Bronchus fibroblast of lung (primary cell): Measurements from ENCODE around the gene DNAJB5. TPM values are rescaled to one million over a fixed set of nuclear protein-coding genes. Genes with fewer than 3 reads are reported as not detected.

Source experiments
- total RNA-seq: library from RNA; depleted of rRNA; stranded (reverse); fragments of >200 nt; gene quantifications from 2 replicates; pipeline ENCODE4 v1.2.3, GENCODE V29; 2015

The DNAJB5 gene
- 11.1 and 12.9 TPM in 2 replicates for total RNA-seq

DNA sequence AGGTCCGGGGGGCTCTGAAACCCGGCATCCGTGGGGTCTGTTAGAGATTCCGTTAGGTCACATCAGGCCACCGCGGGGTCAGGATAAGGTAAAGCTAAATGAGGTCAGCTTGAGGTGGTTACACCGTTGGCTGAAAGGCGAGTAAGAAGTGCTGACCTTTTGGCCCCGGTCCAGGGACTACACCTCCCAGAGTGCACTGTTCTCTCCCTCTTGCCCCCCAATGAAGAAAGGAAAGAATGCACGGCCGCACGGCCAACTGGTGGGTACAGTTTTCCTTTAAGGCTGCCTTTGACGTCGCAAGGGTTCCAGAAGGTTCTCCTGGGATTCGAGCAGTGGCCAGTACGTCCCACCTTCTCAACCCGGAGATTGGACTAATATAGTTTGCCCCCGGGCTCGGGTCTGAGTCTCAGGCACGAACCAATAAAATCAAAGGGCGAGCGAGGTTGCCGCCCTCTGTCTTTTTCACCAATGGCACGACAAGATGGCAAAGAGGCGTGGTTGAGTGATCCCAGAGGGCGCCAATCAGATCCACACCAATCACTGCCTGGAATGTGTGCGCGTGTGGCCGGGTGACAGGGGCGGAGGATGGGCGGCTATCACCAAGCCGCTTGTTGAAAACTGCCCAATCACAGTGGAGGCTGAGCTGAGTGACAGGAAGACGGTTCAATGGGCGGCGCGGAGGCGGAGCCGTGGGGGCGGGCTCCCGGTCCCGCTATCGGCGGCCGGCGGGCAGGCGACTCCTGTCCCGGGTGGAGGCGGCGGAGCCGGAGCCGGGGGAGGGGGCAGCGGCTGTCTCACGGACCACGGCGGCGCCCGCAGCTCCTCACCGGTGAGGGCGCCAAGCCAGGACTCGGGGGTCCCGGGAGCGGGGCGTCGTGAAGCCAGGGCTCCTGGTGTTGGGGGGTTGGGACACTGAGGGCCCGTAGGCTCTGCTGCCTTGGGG is at the start of gene DNAJB5:
Gene DNAJB5 (plus strand): TSS at position 743 of the 943 bp plus-strand sequence. CDS start 886 bp downstream, outside the sequence.

DNA sequence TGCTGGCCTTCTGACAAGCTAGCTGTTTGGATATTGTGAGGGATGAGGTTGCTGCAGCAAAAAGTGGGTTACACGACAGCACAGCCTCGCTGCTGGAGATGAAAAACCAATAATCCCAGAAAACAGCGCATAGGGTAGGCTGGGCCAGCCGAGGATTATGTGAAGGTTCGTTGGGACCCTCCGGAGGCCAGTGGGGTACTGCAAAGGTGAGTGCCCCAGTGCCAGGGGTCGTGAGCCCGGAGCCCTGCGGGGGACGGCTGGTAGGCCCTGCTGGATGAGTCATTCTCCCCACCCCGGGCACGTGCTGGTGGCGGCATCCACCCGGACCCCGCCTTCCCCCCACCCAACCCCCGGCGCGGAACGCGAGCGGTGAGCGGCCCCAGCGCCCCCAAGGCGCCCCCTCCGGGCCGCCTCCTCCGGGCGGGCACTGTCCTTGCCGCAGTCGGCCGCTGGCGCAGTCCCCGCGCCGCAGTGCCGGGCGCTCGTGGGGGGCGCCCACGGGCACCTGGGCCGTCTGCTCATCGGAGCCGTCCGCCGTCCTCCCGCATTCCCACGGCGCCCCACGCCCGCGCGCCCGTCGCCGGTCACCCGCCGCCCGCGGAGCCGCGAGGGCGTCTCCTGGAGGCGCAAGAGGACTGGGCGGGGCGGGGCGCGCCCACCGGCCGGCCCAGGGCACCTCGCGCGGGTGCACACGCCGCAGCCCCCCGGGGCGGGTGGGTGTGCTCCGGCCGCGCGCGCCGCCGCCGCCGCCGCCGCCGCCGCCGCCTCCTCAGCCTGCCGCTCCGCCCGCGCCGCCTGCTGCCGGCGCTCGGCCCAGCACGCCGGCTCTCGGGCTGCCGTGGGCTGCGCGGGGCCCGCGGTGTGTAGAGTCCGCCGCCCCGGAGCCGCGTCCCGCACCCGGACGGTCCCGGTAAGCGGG is 31.8 kb upstream of the DNAJB5 start, which contains the start of gene PHF24:
Gene PHF24 (plus strand): TSS at position 794 of the 919 bp plus-strand sequence. CDS start 13,014 bp downstream, outside the sequence.

Other genes with a start within 250 kb of the DNAJB5 start
- 0.17 and 0.74 TPM in 2 replicates for gene PHF24, start 31.5 kb upstream of the DNAJB5 start, total RNA-seq
- gene VCP, start 82.9 kb downstream of the DNAJB5 start, total RNA-seq: 266 and 279 TPM in 2 replicates
- gene FANCG, start 90.2 kb downstream of the DNAJB5 start, total RNA-seq: 47.9 and 48.5 TPM in 2 replicates
- gene PIGO, start 106.8 kb downstream of the DNAJB5 start, total RNA-seq: 22.4 and 26.3 TPM in 2 replicates
- 225 and 245 TPM in 2 replicates for gene STOML2, start 113.4 kb downstream of the DNAJB5 start, total RNA-seq
- gene ATOSB, start 126.1 kb downstream of the DNAJB5 start, total RNA-seq: 11.3 and 15.8 TPM in 2 replicates
- 11.1 and 11.3 TPM in 2 replicates for gene UNC13B, start 172.3 kb downstream of the DNAJB5 start, total RNA-seq